CD4-positive, alpha-beta T cell treated with Interleukin-15 for 1 hour (primary cell): Measurements from ENCODE around the gene SEC24D.

Experiments used
- DNase-seq: peaks from one replicate; pipeline ENCODE4 v3.0.0-alpha.2; 2020

Gene SEC24D

GRCh38 chr4:118772767-118773428 is 63.0 kb downstream of the SEC24D start:
- DNase-seq, result no peak

- no peak for DNase-seq
Observed at GRCh38 chr4:118772081-118772766, 63.7 kb downstream of the SEC24D start.

GRCh38 chr4:118770741-118771187 is 65.2 kb downstream of the SEC24D start:
- DNase-seq, result no peak

- DNase-seq, result no peak
Observed at GRCh38 chr4:118769161-118769560, 66.8 kb downstream of the SEC24D start.

- no peak for DNase-seq
Observed at GRCh38 chr4:118767109-118767508, 68.8 kb downstream of the SEC24D start.

GRCh38 chr4:118765399-118765798 is 70.5 kb downstream of the SEC24D start:
- DNase-seq, result no peak

GRCh38 chr4:118762730-118763477 is 73.0 kb downstream of the SEC24D start:
- DNase-seq, result no peak

GRCh38 chr4:118762155-118762554 is 73.8 kb downstream of the SEC24D start:
- DNase-seq, result no peak

- no peak for DNase-seq
Observed at GRCh38 chr4:118761397-118762016, 74.4 kb downstream of the SEC24D start.

- no peak for DNase-seq
Observed at GRCh38 chr4:118760493-118760892, 75.4 kb downstream of the SEC24D start.

- DNase-seq, result no peak
Observed at GRCh38 chr4:118760092-118760491, 75.8 kb downstream of the SEC24D start.

- no peak for DNase-seq
Observed at GRCh38 chr4:118759481-118759880, 76.4 kb downstream of the SEC24D start.

- no peak for DNase-seq
Observed at GRCh38 chr4:118758293-118758692, 77.6 kb downstream of the SEC24D start.

- no peak for DNase-seq
Observed at GRCh38 chr4:118757761-118758251, 78.1 kb downstream of the SEC24D start.

GRCh38 chr4:118756958-118757357 is 79.0 kb downstream of the SEC24D start:
- DNase-seq, result no peak

- no peak for DNase-seq
Observed at GRCh38 chr4:118756429-118756828, 79.5 kb downstream of the SEC24D start.

- DNase-seq, result no peak
Observed at GRCh38 chr4:118755438-118756226, 80.3 kb downstream of the SEC24D start.

- DNase-seq, result no peak
Observed at GRCh38 chr4:118754890-118755289, 81.0 kb downstream of the SEC24D start.

- DNase-seq, result no peak
Observed at GRCh38 chr4:118753685-118754084, 82.2 kb downstream of the SEC24D start.

- DNase-seq, result no peak
Observed at GRCh38 chr4:118753096-118753495, 82.8 kb downstream of the SEC24D start.

GRCh38 chr4:118752551-118752950 is 83.4 kb downstream of the SEC24D start:
- no peak for DNase-seq

- DNase-seq, result no peak
Observed at GRCh38 chr4:118751629-118752323, 84.2 kb downstream of the SEC24D start.
